ENCODE data around the gene NKAIN1.
"Not testable (repeated sequence)": the region's sequence is repeated elsewhere in the genome, so short reads cannot be mapped to it uniquely, and the experiment has no call there.

NKAIN1 gene

GRCh38 chr1:31239653-31240241 lies at the start of gene NKAIN1:
Gene NKAIN1 (minus strand): TSS chr1:31239887. CDS start chr1:31239547, 340 bp downstream.
- DNase-seq = no peak

- no peak for DNase-seq
These were observed 49.3 kb upstream of the NKAIN1 start for GRCh38 chr1:31289021-31289420.

GRCh38 chr1:31287791-31288190 lies 48.1 kb upstream of the NKAIN1 start:
- not testable (repeated sequence) for DNase-seq

GRCh38 chr1:31282426-31282825 lies 42.7 kb upstream of the NKAIN1 start:
- not testable (repeated sequence) for DNase-seq

DNA sequence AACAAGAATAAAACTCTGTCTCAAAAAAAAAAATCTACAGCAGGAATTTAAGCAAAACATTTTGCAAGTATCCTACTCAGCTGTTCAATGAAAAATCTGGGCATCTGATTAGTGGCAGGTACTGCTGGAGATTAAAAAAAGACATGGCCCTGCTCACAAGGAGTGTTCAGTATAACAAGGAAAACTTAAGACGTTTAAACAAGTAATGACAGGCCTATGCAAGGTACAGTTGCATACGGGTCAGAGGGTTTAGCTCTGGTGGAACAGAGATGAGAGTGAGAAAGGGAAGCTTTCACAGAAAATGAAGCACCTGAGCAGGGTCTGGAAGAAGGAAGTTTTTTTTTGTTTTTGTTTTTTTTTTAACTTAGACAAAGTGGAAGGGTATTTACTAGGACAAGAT lies 33.9 kb upstream of the NKAIN1 start:
- DNase-seq = no peak

- no peak for DNase-seq
These were observed 32.7 kb upstream of the NKAIN1 start for GRCh38 chr1:31272369-31272768.

- no peak for DNase-seq
These were observed 26.9 kb upstream of the NKAIN1 start for GRCh38 chr1:31266547-31266946.

- no peak for DNase-seq
These were observed 25.2 kb upstream of the NKAIN1 start for GRCh38 chr1:31264790-31265386.

DNA sequence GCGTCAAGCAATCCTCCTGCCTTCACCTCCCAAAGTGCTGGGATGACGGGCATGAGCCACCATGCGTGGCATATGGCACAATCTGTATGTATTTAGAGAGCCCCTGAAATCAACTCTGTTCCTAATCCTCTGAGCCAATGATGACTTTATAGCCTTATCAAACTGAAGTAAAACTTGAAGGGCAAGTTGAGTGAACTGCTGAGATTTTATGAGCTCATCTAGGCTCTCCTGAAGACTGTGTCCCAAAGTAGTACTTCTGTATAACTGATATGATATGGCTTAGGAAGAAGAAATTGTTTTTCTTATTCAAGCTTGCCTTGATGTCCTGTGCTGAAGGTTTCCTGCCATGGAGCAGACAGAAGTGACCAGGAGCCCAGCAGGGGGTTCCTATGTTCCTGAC lies 23.7 kb upstream of the NKAIN1 start:
- no peak for DNase-seq

- not testable (repeated sequence) for DNase-seq
These were observed 22.7 kb upstream of the NKAIN1 start for GRCh38 chr1:31262393-31262792.

DNA sequence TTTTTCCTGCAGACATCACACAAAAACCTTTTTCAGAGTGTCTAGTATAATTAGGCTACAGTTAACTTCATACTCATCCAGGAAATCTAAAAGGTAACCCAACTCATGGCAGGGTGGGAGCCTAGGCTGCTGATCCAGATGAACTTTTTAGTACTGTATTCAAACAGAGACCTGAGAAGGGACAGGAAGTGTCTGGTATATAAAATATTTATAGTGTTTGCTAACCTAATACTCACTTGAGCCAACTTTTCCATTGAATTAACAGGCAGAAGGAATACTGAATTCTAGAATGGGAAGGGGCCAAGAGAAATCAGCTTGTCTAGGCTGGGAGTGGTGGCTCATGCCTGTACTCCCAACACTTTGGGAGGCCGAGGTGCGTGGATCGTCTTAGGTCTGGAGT lies 22.2 kb upstream of the NKAIN1 start:
- no peak for DNase-seq

- DNase-seq = no peak
These were observed 20.1 kb upstream of the NKAIN1 start for GRCh38 chr1:31259746-31260145.

DNA sequence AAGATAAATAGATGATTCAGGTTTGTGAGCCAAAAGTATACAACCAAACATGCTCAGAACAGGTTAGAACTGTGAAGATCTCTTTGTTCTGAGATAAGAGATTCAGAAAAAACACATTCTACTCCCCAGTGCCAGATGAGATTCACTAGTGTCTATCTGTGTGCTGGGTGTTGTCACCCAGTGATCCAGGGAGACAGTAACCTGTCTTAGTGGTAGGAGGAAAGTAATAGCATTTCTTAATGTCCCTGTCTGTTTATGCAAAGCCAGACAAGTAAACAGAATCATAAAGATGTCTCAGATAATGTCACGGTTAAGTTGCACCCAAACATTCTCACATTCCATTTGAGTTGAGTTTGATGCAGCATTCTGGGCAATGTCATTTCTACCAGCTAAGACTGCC lies 18.9 kb upstream of the NKAIN1 start:
- DNase-seq = no peak

DNA sequence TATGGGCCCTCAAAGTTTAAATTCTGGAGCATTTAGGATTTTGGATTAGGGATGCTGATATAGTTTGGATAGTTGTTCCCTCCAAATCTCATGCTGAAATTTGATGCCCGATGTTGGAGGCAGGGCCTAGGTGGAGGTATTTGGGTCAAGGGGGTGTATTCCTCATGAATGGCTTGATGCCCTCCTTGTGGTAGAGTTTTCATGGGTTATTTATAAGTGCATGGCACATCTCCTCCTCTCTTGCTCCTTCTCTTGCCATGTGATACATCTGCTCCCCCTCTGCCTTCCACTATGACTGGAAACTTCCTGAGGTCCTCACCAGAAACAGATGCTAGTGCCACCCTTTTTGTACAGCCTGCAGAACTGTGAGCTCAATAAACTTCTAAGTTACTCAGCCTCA lies 17.5 kb upstream of the NKAIN1 start:
- DNase-seq = no peak

DNA sequence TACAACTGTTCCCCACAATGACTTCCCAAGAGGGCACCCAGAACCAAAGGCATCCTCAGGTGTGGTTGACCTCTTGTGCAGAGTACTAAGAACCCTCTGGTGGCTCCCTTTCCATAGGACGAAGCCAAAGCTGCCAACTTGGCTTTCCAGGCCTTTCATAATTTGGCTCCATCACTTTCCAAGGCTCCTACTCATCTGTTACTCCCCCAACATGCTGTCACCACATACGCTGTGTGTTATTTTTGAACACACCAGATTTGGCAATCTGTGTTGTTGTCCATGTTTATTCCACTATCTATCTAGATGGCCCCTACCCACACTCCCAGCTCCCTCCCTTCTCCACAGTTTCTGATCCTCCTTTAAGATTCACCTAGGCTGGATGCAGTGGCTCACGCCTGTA lies 10.2 kb upstream of the NKAIN1 start:
- DNase-seq = no peak

DNA sequence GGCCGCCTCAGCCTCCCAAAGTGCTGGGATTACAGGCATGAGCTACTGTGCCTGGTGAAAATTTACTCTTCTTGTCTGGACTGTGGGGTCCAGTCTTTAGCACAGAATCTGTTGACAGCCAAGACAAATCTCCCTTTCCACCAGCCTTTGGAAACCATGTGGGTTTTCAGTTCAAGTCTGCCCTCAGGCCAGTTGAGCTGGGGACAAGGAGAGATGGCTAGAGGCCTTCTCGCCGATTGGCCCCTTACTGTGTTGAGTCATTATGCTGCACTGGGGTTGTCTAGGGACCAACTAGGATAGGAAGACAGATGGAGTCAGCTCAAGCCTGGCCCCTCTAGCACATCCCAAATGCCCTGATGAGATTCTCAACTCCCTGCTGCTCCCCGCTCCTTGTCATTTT lies 8.6 kb upstream of the NKAIN1 start:
- no peak for DNase-seq

- DNase-seq = no peak
These were observed 4.6 kb upstream of the NKAIN1 start for GRCh38 chr1:31244326-31244725.

DNA sequence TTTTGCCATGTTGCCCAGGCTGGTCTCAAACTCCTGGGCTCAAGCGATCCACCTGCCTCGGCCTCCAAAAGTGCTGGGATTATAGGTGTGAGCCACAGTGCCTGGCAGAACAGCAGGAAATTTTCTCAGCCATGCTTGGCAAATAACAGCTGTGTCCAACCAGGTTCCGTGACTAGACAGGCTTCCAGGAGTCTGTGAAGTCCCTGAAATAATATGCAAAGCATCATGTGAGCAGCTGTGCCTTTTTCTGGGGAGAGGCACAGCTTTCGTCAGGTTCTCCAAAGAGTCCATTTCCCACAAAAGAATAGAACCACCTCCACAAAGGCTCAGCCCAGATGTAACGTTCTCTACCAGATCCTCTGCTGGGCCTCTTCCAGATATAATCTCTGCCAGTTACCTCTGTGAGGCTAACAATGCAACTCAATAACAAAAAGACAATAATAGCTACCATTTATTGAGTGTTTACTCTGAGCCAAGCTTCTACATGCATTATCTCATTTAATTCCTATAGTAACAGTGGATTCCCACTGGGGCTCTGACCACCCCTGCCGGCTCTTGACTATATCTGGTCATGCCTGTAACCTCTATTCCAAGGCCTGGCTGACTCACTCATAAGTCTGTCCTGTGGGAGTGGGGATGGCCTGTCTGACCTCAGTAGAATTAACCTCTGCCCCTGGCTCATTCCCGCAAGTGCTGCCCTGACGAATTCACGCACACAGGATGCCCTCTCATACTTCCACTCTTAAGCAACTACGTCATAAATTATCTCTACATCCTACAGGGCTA lies 4.0 kb upstream of the NKAIN1 start:
- no peak for DNase-seq

- no peak for DNase-seq
These were observed 1.6 kb upstream of the NKAIN1 start for GRCh38 chr1:31241321-31241720.

GRCh38 chr1:31238986-31239613 lies 587 bp downstream of the NKAIN1 start:
- DNase-seq = no peak

DNA sequence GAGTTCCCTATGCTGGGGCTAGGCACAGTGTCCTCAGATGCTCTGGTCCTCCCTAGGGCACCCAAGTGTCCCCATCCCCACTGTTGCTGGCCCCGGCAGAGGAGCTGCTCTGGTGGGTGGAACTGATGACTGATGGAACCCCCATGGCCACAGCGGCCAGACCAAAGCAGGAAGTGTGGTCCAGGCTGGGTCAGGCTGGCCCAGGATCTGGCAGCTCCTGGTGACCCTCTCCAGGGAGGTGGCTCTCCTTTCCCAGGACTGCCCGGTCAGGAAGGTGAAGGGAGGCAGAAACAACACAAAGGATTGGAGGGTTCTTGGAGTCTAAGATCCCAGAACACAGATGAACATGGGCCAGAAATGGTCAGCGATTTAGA lies 1.1 kb downstream of the NKAIN1 start:
- DNase-seq = no peak

DNA sequence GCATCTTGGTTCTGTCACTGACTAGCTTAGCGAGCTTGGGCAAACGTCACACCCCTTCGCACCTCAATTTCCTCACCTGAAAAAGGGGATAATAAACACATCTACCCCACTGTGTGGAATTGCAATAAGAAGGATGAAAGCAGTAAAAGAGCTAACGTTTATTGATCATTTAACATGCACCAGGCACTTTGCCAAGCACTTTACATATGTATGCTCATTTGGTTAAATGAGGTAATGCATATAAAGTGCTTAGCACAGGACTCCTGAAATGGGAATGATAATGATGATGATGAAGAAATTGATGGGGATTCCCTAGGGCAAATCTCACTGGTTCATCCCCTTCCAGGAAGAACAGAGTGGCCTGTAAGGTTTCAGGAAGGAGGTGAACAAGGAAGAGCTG lies 4.8 kb downstream of the NKAIN1 start:
- DNase-seq = no peak

- no peak for DNase-seq
These were observed 5.5 kb downstream of the NKAIN1 start for GRCh38 chr1:31234123-31234708.

DNA sequence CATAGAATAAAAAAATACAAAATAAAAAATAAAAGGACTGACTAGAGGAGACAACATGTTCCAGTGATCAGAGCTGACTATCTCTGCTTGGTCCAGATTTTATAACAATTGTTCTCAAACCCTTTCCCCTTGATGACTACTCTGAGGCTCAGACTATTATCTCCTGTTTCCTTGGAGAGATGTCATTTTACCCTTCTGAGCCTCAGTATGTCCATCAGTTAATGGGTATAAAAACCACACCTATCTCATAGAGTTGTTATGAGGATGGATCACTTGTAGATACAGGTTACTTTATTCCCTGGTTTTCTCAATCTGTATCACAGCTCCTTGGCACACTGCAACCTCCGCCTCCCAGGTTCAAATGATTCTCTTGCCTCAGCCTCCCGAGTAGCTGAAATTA lies 7.0 kb downstream of the NKAIN1 start:
- DNase-seq = no peak

Data from activated CD4-positive, alpha-beta T cell treated with anti-CD3 and anti-CD28 coated beads for 4 hours (primary cell).